Fibroblast of villous mesenchyme (primary cell): Measurements from ENCODE around the gene ERC1. TPM values are rescaled to one million over a fixed set of nuclear protein-coding genes. Genes with fewer than 3 reads are reported as not detected.

Experiments
- DNase-seq: peaks from one replicate; pipeline ENCODE4 v3.0.0-alpha.2; 2010; ENCODE audit warnings: low read depth
- H3K4me3 ChIP-seq: 2 replicates; pipeline ENCODE4 v1.5.1; 2011; ENCODE audit warnings: low read depth, mild to moderate bottlenecking, low read length
- total RNA-seq: library from RNA; depleted of rRNA; stranded (reverse); fragments of >200 nt; gene quantifications from 2 replicates; pipeline ENCODE4 v1.2.3, GENCODE V29; 2012
- TF ChIP-seq, protein P1 (sequence below): IDR thresholded peaks from 2 replicates; pipeline ENCODE4 v1.5.1; 2012; ENCODE audit warnings: low read depth, mild to moderate bottlenecking, low read length; ENCODE audit not compliant: insufficient read depth

ERC1 gene
- total RNA-seq, 1 donor, result 49.7 TPM

- DNase-seq, result no peak
- TF ChIP-seq, protein P1, sequence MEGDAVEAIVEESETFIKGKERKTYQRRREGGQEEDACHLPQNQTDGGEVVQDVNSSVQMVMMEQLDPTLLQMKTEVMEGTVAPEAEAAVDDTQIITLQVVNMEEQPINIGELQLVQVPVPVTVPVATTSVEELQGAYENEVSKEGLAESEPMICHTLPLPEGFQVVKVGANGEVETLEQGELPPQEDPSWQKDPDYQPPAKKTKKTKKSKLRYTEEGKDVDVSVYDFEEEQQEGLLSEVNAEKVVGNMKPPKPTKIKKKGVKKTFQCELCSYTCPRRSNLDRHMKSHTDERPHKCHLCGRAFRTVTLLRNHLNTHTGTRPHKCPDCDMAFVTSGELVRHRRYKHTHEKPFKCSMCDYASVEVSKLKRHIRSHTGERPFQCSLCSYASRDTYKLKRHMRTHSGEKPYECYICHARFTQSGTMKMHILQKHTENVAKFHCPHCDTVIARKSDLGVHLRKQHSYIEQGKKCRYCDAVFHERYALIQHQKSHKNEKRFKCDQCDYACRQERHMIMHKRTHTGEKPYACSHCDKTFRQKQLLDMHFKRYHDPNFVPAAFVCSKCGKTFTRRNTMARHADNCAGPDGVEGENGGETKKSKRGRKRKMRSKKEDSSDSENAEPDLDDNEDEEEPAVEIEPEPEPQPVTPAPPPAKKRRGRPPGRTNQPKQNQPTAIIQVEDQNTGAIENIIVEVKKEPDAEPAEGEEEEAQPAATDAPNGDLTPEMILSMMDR, result no peak
- H3K4me3 ChIP-seq, result no peak overlapping the region
Measured at GRCh38 chr12:1510056-1510812, 519.2 kb downstream of the ERC1 start.

DNA sequence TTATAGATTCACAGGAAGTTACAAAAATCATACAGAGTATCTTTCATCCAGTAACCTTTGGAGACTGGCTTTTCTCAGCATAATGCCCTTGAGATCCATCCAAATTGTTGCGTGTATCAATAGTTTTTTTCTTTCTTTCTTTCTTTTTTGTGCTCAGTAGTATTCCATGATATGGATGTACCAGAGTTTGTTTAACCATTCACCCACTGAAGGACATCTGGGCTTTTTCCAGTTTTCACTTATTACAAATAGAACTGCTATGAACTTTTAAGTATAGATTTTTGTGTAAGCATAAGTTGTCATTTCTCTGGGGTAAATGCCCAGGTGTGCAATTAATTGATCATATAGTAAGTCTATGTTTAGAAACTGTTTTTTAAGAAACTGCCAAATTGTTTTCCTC, 524.0 kb downstream of the ERC1 start:
- H3K4me3 ChIP-seq, result no peak overlapping the region
- TF ChIP-seq, protein P1, result no peak
- DNase-seq, result no peak

- DNase-seq, result no peak
- TF ChIP-seq, protein P1, result no peak
- H3K4me3 ChIP-seq, result no peak overlapping the region
Measured at GRCh38 chr12:1515428-1515827, 524.4 kb downstream of the ERC1 start.

- DNase-seq, result peak; percentile 31
- TF ChIP-seq, protein P1, result peak; percentile 68
- H3K4me3 ChIP-seq, result no peak overlapping the region
Measured at GRCh38 chr12:1517007-1517406, 526.0 kb downstream of the ERC1 start.

DNA sequence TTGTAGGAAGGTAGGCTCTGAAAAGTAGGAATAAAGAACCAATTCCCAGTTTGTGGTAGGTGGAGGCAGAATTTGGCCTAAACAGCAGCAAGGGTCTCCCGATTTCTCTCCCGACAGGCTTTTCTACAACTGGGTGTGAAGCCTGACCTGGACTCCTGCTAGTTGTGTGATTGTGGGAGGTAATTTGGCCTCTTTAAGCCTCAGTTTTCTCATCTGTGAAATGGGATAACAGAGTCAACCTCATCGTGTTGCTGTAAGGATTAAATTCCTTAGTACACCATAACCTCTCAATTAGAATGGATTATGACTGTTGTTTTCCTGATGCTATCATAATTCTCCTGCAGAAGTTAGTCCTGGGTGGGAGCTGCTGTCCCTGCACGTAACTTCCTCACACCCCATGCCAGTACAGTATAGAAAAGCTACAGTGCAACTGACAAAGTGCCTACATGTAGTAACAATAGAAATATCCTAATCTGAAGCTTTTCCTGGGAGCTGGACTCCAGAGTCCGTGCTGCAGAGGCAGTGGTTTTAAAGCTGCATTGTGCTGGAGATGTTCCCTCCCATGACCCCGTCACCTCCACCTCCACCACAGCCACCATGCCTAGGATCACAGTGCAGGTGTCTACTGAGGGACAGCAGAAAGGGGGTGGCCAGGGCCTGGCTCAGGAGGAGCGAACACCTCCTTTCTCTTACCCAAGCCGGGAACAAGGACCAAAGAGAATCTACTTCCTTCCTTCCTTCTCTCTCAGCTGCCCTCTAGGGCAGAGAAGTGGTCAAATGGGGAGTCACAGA, 526.9 kb downstream of the ERC1 start:
- DNase-seq, result no peak
- TF ChIP-seq, protein P1, result no peak
- H3K4me3 ChIP-seq, result no peak overlapping the region

GRCh38 chr12:1518591-1519516, 527.8 kb downstream of the ERC1 start:
- peak; percentile 65 for DNase-seq
- no peak overlapping the region for H3K4me3 ChIP-seq
- TF ChIP-seq, protein P1, result no peak
